ENCODE measurements around the gene SPINT4.
A peak's percentile ranks its signal among the peaks of the same experiment; 100 is the strongest.

Gene SPINT4

GRCh38 chr20:45765980-45766379 is 43.8 kb downstream of the SPINT4 start:
- no peak for DNase-seq

- no peak for DNase-seq
These were observed 46.3 kb downstream of the SPINT4 start for GRCh38 chr20:45768479-45768878.

GRCh38 chr20:45771182-45771759 is 49.1 kb downstream of the SPINT4 start:
- DNase-seq, result peak; percentile 89

- no peak for DNase-seq
These were observed 50.5 kb downstream of the SPINT4 start for GRCh38 chr20:45772693-45773092.

- DNase-seq, result no peak
These were observed 52.8 kb downstream of the SPINT4 start for GRCh38 chr20:45774945-45775344.

- DNase-seq, result no peak
These were observed 53.3 kb downstream of the SPINT4 start for GRCh38 chr20:45775411-45775810.
